SK-N-SH (cell line): Measurements from ENCODE around the gene B2M.

Experiments used
- CTCF ChIP-seq: fragments of 200-600 bp; sonication (generic); IDR thresholded peaks from 2 replicates; pipeline ENCODE4 v1.6.1; 2017; ENCODE audit warnings: antibody characterized with exemption, mild to moderate bottlenecking, moderate library complexity
- EP300 ChIP-seq, 2 experiments: IDR thresholded peaks; 2 replicates each; pipeline versions ENCODE4 v1.4.0 to v1.6.1; 2012; ENCODE audit warnings: borderline replicate concordance in 1 of 2, low read depth in 1 of 2, low read length in 1 of 2
- MEF2A ChIP-seq: IDR thresholded peaks from 2 replicates; pipeline ENCODE4 v1.4.0; 2012; ENCODE audit warnings: low read depth, borderline replicate concordance

- TF ChIP-seq MEF2A = no peak
- no peak for TF ChIP-seq CTCF
- TF ChIP-seq EP300 (IDR thresholded peaks at IDR 0.05; ENCODE audit: borderline replicate concordance in 1 of 2, low read depth in 1 of 2, low read length in 1 of 2) = no peak
Measured at GRCh38 chr15:44719293-44719999, 8.1 kb downstream of the B2M start.
